RWPE2 (cell line): ENCODE measurements around the gene KMT2C.

ENCODE experiments used
- ATAC-seq: fragments of 200-7000 bp; cut with Tn5 transposase; 3 replicates; pipeline ENCODE4 v1.9.1; 2021; ENCODE audit warnings: low read depth
- DNase-seq: peaks from one replicate; pipeline ENCODE4 v3.0.0-alpha.2; 2020; ENCODE audit warnings: low spot score
- H3K27ac ChIP-seq: fragments of 450-650 bp; 2 replicates; pipeline ENCODE4 v1.5.1; 2017; ENCODE audit warnings: mild to moderate bottlenecking; ENCODE audit not compliant: poor library complexity, severe bottlenecking
- H3K27me3 ChIP-seq: fragments of 250-450 bp; sonication (Bioruptor Pico); 2 replicates; pipeline ENCODE4 v1.5.1; 2021; ENCODE audit warnings: mild to moderate bottlenecking, moderate library complexity; ENCODE audit not compliant: insufficient read depth, poor library complexity, severe bottlenecking
- H3K36me3 ChIP-seq: fragments of 250-450 bp; sonication (Bioruptor Pico); 2 replicates; pipeline ENCODE4 v1.5.1; 2020; ENCODE audit warnings: low read depth, mild to moderate bottlenecking, moderate library complexity
- H3K4me1 ChIP-seq: fragments of 250-450 bp; sonication (Bioruptor Pico); 2 replicates; pipeline ENCODE4 v1.5.1; 2021; ENCODE audit warnings: mild to moderate bottlenecking, moderate library complexity; ENCODE audit not compliant: insufficient read depth, poor library complexity, severe bottlenecking
- H3K4me3 ChIP-seq: fragments of 250-450 bp; sonication (Bioruptor Pico); 2 replicates; pipeline ENCODE4 v1.5.1; 2021; ENCODE audit warnings: mild to moderate bottlenecking, moderate library complexity; ENCODE audit not compliant: severe bottlenecking
- H3K9me3 ChIP-seq: fragments of 250-450 bp; sonication (Bioruptor Pico); 2 replicates; pipeline ENCODE4 v1.5.1; 2021; ENCODE audit warnings: mild to moderate bottlenecking, moderate library complexity; ENCODE audit not compliant: severe bottlenecking
- CTCF ChIP-seq: fragments of 450-650 bp; IDR thresholded peaks from one replicate; pipeline ENCODE4 v1.5.1; 2017; ENCODE audit warnings: mild to moderate bottlenecking, moderate library complexity; ENCODE audit not compliant: poor library complexity, severe bottlenecking

KMT2C gene

GRCh38 chr7:152106990-152107389 is 328.8 kb downstream of the KMT2C start:
- Histone ChIP-seq H3K27me3 (no peaks in the 10 kb centered on the region), H3K4me1 (no peaks in the 10 kb centered on the region), H3K27ac (no peak overlapping the region), H3K36me3 (peaks cover 3% of the 10 kb centered on the region; the same call in 1 of the 2 replicates), H3K4me3 (no peak overlapping the region), H3K9me3 (no peaks in the 10 kb centered on the region)
- TF ChIP-seq CTCF = no peak
- DNase-seq = no peak
- no peak for ATAC-seq

GRCh38 chr7:152105205-152105604 is 330.6 kb downstream of the KMT2C start:
- Histone ChIP-seq H3K36me3 (peaks cover 3% of the 10 kb centered on the region; the same call in 1 of the 2 replicates), H3K4me1 (no peaks in the 10 kb centered on the region), H3K27ac (no peak overlapping the region), H3K4me3 (no peak overlapping the region), H3K27me3 (no peaks in the 10 kb centered on the region), H3K9me3 (no peaks in the 10 kb centered on the region)
- no peak for TF ChIP-seq CTCF
- DNase-seq = no peak
- no peak for ATAC-seq

- Histone ChIP-seq H3K9me3 (no peaks in the 10 kb centered on the region), H3K27me3 (no peaks in the 10 kb centered on the region), H3K27ac (no peak overlapping the region), H3K4me3 (no peak overlapping the region), H3K4me1 (no peaks in the 10 kb centered on the region), H3K36me3 (peaks cover 3% of the 10 kb centered on the region; the same call in 1 of the 2 replicates)
- DNase-seq = no peak
- TF ChIP-seq CTCF = no peak
- no peak for ATAC-seq
Measured at GRCh38 chr7:152103691-152104090, 332.1 kb downstream of the KMT2C start.

- TF ChIP-seq CTCF = no peak
- H3K4me3 ChIP-seq = no peak overlapping the region
- no peak for ATAC-seq
- no peak for DNase-seq
- H3K27me3 ChIP-seq = no peaks in the 10 kb centered on the region
- H3K9me3 ChIP-seq = no peaks in the 10 kb centered on the region
- H3K27ac ChIP-seq = no peak overlapping the region
- peaks cover 3% of the 10 kb centered on the region; the same call in 1 of the 2 replicates for H3K36me3 ChIP-seq
- no peaks in the 10 kb centered on the region for H3K4me1 ChIP-seq
Measured at GRCh38 chr7:152103066-152103465, 332.7 kb downstream of the KMT2C start.

- Histone ChIP-seq H3K36me3 (no peaks in the 10 kb centered on the region; the same call in 1 of the 2 replicates), H3K4me1 (no peaks in the 10 kb centered on the region), H3K9me3 (no peaks in the 10 kb centered on the region), H3K27me3 (no peaks in the 10 kb centered on the region), H3K4me3 (no peak overlapping the region), H3K27ac (no peak overlapping the region)
- no peak for TF ChIP-seq CTCF
- ATAC-seq = no peak
- DNase-seq = no peak
Measured at GRCh38 chr7:152097330-152097729, 338.5 kb downstream of the KMT2C start.
